Fibroblast of the aortic adventitia (primary cell): ENCODE results near the gene MEGF9. TPM values are rescaled to one million over a fixed set of nuclear protein-coding genes. Genes with fewer than 3 reads are reported as not detected.

Experiments
- DNase-seq: peaks from one replicate; pipeline ENCODE4 v3.0.0-alpha.2; 2010; ENCODE audit warnings: low read depth
- H3K4me3 ChIP-seq: 2 replicates; pipeline ENCODE4 v1.5.1; 2011; ENCODE audit warnings: low read depth, mild to moderate bottlenecking, control low read depth, low read length, moderate library complexity
- total RNA-seq: library from RNA; depleted of rRNA; stranded (reverse); fragments of >200 nt; gene quantifications from 2 replicates; pipeline ENCODE4 v1.2.3, GENCODE V29; 2012; ENCODE audit warnings: low replicate concordance
- TF ChIP-seq, protein P1 (sequence below): IDR thresholded peaks from 2 replicates; pipeline ENCODE4 v1.5.1; 2011; ENCODE audit warnings: mild to moderate bottlenecking, low read length, control low read depth, inconsistent platforms; ENCODE audit not compliant: insufficient read depth

MEGF9 gene
- total RNA-seq, 1 donor, result 14.1 TPM

- H3K4me3 ChIP-seq, result no peak overlapping the region
- TF ChIP-seq, protein P1, sequence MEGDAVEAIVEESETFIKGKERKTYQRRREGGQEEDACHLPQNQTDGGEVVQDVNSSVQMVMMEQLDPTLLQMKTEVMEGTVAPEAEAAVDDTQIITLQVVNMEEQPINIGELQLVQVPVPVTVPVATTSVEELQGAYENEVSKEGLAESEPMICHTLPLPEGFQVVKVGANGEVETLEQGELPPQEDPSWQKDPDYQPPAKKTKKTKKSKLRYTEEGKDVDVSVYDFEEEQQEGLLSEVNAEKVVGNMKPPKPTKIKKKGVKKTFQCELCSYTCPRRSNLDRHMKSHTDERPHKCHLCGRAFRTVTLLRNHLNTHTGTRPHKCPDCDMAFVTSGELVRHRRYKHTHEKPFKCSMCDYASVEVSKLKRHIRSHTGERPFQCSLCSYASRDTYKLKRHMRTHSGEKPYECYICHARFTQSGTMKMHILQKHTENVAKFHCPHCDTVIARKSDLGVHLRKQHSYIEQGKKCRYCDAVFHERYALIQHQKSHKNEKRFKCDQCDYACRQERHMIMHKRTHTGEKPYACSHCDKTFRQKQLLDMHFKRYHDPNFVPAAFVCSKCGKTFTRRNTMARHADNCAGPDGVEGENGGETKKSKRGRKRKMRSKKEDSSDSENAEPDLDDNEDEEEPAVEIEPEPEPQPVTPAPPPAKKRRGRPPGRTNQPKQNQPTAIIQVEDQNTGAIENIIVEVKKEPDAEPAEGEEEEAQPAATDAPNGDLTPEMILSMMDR, result no peak
- DNase-seq, result no peak
These were observed 105.8 kb downstream of the MEGF9 start for GRCh38 chr9:120608421-120608820.

DNA sequence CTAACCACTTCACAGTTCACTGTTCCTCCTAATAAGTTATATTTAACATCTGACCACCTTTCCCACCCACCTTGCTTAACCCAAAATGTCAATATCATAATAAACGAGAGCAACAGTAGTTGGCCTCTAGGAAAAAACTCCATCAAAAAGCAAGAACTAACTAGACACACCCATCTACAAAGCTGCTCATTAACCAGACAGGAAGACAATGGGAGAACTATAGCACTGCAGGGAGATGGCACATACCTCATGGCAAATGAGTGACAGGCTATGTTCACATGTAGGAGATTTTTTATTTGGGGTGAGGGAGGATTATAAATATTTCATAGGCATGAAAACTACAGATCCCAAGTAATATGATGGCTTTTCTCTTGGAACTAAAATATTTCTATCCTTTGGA lies 110.7 kb downstream of the MEGF9 start:
- H3K4me3 ChIP-seq, result no peak overlapping the region
- DNase-seq, result no peak
- TF ChIP-seq, protein P1, result no peak

DNA sequence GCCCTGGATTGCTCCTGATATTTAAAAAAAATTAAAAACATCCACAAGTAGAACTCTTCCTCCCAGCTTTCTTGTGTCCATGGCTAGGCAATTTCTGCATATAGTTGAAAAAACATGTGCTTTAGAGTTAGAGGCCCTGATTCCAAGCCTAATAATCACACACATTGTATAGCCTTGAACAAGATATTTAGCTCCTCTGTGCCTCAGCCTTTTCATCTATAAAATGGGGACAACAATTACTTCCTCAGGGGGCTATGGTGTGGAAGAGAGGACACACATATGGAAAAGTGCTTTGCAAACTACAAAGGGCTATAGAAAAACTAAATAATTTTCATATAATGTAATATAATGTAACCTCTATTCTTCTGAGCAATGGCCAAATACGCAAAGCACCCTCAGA lies 111.3 kb downstream of the MEGF9 start:
- TF ChIP-seq, protein P1, result no peak
- H3K4me3 ChIP-seq, result no peak overlapping the region
- no peak for DNase-seq

GRCh38 chr9:120593955-120594277 lies 120.4 kb downstream of the MEGF9 start:
- DNase-seq, result no peak
- TF ChIP-seq, protein P1, result no peak
- H3K4me3 ChIP-seq, result no peak overlapping the region

DNA sequence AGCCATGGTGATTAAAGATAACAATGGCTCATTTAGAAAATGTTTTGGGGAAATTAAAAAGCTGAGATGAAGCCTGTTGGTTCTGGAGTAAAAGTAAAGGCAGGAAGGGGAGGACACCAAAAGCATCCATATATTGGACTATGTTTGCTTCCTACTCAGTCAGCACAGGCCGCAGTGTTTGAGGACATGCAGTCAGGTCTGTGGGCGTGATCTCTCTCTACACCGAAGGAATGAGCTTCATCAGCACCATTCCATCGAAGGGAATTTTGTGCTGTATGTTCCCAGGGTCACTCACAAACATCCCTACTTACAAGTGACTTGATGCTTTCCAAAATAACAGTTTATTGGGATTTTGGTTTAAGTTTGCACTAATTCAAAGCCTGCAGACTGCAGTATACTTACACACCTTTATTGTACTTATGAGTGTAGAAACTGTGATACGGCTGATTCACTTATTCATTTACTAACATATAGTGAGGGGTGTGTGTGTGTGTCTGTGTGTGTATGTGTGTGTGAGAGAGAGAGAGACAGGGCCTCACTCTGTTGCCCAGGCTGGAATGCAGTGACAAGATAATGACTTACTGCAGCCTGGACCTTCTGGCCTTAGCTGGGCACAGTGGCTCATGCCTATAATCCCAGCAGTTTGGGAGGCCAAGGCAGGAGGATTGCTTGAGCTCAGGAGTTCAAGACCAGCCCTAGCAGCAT lies 120.9 kb downstream of the MEGF9 start:
- no peak for DNase-seq
- no peak overlapping the region for H3K4me3 ChIP-seq
- TF ChIP-seq, protein P1, result no peak

DNA sequence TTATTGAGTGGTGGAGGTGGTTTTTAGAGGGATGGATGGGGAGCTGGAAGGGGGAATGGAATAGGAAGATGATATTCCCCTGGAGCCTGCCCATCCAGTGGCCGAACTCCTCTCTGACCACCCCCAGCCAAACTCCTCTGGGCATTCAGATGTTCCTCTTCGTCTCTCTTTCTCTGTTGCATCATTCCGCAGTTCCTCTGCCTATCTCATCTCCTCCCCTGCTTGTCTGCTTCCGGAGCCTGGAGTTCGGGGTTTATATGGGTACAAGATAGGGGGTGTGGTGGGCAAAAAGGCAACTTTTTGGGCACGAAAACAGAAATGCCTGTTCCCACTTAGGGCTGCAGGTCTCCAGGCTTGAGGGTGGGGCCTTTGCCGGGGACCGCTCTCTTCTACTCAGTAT lies 122.1 kb downstream of the MEGF9 start:
- no peak overlapping the region for H3K4me3 ChIP-seq
- TF ChIP-seq, protein P1, result no peak
- DNase-seq, result no peak

DNA sequence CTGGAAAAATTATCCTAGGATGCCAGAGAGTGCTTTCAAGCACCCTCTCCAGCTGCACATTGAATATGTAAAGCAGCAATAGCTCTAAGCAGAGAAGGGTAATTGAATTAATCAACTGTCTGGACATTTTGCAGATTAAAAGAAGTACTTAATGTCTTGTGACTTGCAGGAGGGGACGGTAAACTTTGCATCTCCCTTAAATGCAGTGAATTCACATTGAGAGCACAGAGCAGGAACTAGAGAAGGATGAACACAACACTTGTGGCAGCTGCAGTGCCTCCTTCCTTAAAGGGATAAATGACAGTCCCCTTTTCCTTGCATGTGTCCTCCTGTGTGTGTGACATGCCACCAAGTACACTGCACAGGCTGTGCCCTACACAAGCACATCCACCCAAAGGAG lies 126.9 kb downstream of the MEGF9 start:
- TF ChIP-seq, protein P1, result no peak

More for the DNA sequence above, 126.9 kb downstream of the MEGF9 start:
- no peak for DNase-seq
- no peak overlapping the region for H3K4me3 ChIP-seq
